Fibroblast of the aortic adventitia (primary cell): ENCODE data around the gene NCOA4. TPM values are rescaled to one million over a fixed set of nuclear protein-coding genes. Genes with fewer than 3 reads are reported as not detected.

Experiments used
- DNase-seq: peaks from one replicate; pipeline ENCODE4 v3.0.0-alpha.2; 2010; ENCODE audit warnings: low read depth
- H3K4me3 ChIP-seq: 2 replicates; pipeline ENCODE4 v1.5.1; 2011; ENCODE audit warnings: low read depth, mild to moderate bottlenecking, control low read depth, low read length, moderate library complexity
- CTCF ChIP-seq: IDR thresholded peaks from 2 replicates; pipeline ENCODE4 v1.5.1; 2011; ENCODE audit warnings: mild to moderate bottlenecking, low read length, control low read depth, inconsistent platforms; ENCODE audit not compliant: insufficient read depth
- total RNA-seq: library from RNA; depleted of rRNA; stranded (reverse); fragments of >200 nt; gene quantifications from 2 replicates; pipeline ENCODE4 v1.2.3, GENCODE V29; 2012; ENCODE audit warnings: low replicate concordance

NCOA4 gene
- total RNA-seq, 1 donor: 187 TPM

DNA sequence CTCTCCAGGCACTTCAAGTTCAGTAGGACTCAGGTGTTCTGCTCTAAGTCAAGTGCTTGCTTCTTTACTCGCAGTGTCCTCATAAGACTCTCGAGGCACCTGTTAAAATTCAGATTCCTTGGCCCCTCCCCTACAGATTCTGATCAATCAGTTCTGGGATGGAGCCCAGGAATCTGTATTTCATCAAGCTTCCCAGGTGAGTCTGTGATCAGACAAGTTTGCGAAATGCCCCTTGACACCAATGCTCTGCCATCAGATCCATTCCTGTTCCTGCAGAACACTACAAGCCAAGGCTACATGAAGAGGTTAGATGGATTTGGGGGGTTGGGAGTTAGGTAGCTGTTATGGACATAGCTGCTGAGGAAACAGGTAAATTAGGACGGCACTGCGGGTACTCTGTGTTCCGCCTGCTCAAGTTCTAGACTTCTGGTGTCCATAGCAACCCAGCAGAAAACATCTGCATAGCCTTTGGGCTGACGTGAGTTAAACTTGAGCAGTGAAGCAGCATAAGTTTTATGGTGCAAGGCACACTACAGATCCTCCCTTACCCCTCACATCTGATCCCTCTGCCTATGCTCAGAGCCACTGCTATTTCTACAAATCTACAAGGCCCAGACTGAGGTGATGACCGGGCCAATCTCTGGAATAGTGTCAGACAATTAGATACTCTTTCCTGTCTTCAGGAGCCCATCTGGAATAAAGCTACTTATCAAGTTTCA lies 6.8 kb upstream of the NCOA4 start:
- TF ChIP-seq CTCF: no peak
- H3K4me3 ChIP-seq: no peak overlapping the region
- no peak for DNase-seq

DNA sequence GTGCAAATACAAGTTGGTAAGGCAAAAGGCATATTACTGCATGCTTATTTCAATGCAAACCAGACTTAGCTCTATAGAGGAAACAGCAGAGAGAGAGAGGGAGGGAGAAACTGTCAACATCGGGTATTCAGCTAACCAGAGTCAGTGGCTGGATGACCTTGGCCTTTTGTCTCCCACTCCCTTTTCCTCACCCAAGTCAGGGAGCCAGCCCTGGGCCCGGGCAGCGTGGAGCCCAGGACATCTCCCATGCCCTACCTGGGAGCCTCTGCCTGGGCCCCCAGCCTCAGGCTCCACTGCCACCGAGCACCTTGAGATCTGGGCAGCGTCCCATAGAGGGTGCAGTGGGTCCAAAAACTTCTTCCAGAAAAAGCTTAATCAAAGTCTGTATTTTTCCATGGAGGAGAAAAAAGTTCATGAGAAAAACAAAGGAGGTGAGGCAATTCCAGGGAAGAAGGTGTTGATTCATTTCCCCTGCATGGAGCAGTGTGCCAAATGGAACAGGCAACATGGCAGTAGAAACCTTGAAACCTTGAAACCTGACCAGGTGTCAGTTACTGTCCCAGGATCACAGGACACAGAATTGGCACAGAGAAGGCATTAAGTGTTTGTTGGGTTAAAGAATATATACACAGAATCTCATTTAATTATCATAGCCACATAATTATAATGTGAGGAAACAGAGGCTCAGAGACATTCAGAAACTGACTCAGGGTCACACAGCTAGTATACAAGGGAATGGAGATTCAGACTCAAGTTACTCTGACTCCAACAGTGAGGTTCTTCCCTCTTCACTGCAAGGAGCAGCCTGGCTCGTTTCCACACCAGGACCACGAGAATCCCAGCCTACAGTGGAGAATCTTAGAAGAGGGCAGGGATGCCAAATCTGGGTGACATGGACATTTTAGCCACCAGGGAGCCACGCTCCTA lies 5.8 kb upstream of the NCOA4 start:
- no peak for TF ChIP-seq CTCF
- DNase-seq: no peak
- no peak overlapping the region for H3K4me3 ChIP-seq

- TF ChIP-seq CTCF: no peak
- peak; percentile 83 for DNase-seq
- H3K4me3 ChIP-seq: no peak overlapping the region
These were observed 3.2 kb upstream of the NCOA4 start for GRCh38 chr10:46033602-46034011.

- no peak overlapping the region for H3K4me3 ChIP-seq
- DNase-seq: peak; percentile 55
- TF ChIP-seq CTCF: no peak
These were observed 1.5 kb upstream of the NCOA4 start for GRCh38 chr10:46031648-46032532.

DNA sequence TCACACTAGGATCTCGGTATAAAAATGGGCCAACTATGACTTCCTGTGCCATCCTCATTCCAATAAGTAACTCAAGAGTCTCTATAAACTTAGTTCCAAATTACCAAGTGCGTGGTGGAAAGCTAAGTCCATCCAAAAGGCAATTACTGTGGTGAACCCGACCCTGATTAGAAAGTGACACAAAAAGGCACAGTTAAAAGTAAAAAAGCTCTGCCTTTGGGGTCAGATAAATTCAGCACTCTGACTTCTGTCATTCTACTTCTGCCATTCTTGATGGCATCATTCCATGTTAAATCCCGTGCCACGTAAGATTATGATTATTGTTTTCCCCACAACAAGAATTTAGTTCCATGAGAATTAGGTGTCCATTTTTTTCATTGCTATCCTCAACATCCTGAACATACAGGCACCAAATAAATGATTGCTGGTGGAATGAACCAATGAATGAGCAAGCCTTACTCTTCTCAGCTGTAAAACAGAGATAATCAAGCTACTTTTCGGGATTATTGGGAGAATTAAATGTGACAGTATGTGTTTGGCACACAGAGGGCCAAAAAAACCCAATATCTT lies 877 bp downstream of the NCOA4 start:
- no peak for DNase-seq
- H3K4me3 ChIP-seq: peak overlapping the region; percentile 91

More for the DNA sequence above, 877 bp downstream of the NCOA4 start:
- no peak for TF ChIP-seq CTCF
